DOHH2 (cell line): ENCODE data around the gene PLA2G2E.
A peak's percentile ranks its signal among the peaks of the same experiment; 100 is the strongest.
"Not testable (repeated sequence)": the region's sequence is repeated elsewhere in the genome, so short reads cannot be mapped to it uniquely, and the experiment has no call there.

Experiments used
- H3F3A ChIP-seq: fragments of 200-600 bp; sonication (generic), shearing (Covaris generic); 2 replicates; pipeline ENCODE4 v1.6.0; 2016; ENCODE audit warnings: antibody characterized with exemption, mild to moderate bottlenecking; ENCODE audit not compliant: control insufficient read depth, insufficient read depth
- H3K27ac ChIP-seq: fragments of 200-600 bp; sonication (generic); 2 replicates; pipeline ENCODE4 v1.5.1; 2014; ENCODE audit warnings: low read depth, mild to moderate bottlenecking, low read length, moderate library complexity
- H3K27me3 ChIP-seq: fragments of 200-600 bp; sonication (generic); 2 replicates; pipeline ENCODE4 v1.6.1; 2014; ENCODE audit warnings: mild to moderate bottlenecking, low read length, mixed read lengths; ENCODE audit not compliant: control insufficient read depth
- H3K36me3 ChIP-seq: fragments of 200-600 bp; sonication (generic); 2 replicates; pipeline ENCODE4 v1.6.1; 2014; ENCODE audit warnings: mild to moderate bottlenecking, low read length, moderate library complexity, mixed read lengths; ENCODE audit not compliant: control insufficient read depth
- H3K4me1 ChIP-seq: fragments of 200-600 bp; sonication (generic); 2 replicates; pipeline ENCODE4 v1.6.1; 2014; ENCODE audit warnings: mild to moderate bottlenecking, low read length, mixed read lengths; ENCODE audit not compliant: control insufficient read depth
- H3K4me2 ChIP-seq: fragments of 200-600 bp; sonication (generic); 2 replicates; pipeline ENCODE4 v1.6.0; 2014; ENCODE audit warnings: mild to moderate bottlenecking, low read length, moderate library complexity
- H3K4me3 ChIP-seq: fragments of 200-600 bp; sonication (generic); 2 replicates; pipeline ENCODE4 v1.5.1; 2014; ENCODE audit warnings: mild to moderate bottlenecking, low read length, mixed read lengths
- H3K79me2 ChIP-seq: fragments of 200-600 bp; sonication (generic); 2 replicates; pipeline ENCODE4 v1.6.1; 2014; ENCODE audit warnings: mild to moderate bottlenecking, low read length, mixed read lengths; ENCODE audit not compliant: control insufficient read depth
- H3K9me2 ChIP-seq: fragments of 200-600 bp; sonication (generic); replicated peaks from 2 replicates; pipeline ENCODE4 v1.6.1; 2014; ENCODE audit warnings: mild to moderate bottlenecking, low read length, mixed read lengths; ENCODE audit not compliant: control insufficient read depth
- H3K9me3 ChIP-seq: fragments of 200-600 bp; sonication (generic); 2 replicates; pipeline ENCODE4 v1.6.1; 2014; ENCODE audit warnings: antibody characterized with exemption, low read length, mixed read lengths; ENCODE audit not compliant: control insufficient read depth, insufficient read depth
- H4K20me1 ChIP-seq: fragments of 200-600 bp; sonication (generic); 2 replicates; pipeline ENCODE4 v1.6.0; 2014; ENCODE audit warnings: low read depth, mild to moderate bottlenecking, antibody characterized with exemption, low read length, moderate library complexity; ENCODE audit not compliant: control insufficient read depth, insufficient read depth
- CTCF ChIP-seq: fragments of 200-600 bp; sonication (generic); IDR thresholded peaks from one replicate; pipeline ENCODE4 v1.5.1; 2014; ENCODE audit warnings: antibody characterized with exemption, mild to moderate bottlenecking, low read depth, low read length; ENCODE audit not compliant: poor library complexity, severe bottlenecking
- EZH2phosphoT487 ChIP-seq: fragments of 200-600 bp; sonication (generic); IDR thresholded peaks from 2 replicates; pipeline ENCODE4 v1.6.1; 2017; ENCODE audit warnings: borderline replicate concordance, mild to moderate bottlenecking, antibody characterized with exemption, low read length, moderate library complexity, mixed read lengths

PLA2G2E gene

GRCh38 chr1:19882111-19883071 lies 41.0 kb downstream of the PLA2G2E start, which contains the start of gene OTUD3:
Gene OTUD3 (plus strand): TSS chr1:19882395. CDS start chr1:19882514, 119 bp downstream.
- H4K20me1 ChIP-seq, result peaks cover 7% of the 10 kb centered on the region
- TF ChIP-seq CTCF (peak; percentile 85), EZH2phosphoT487 (no peak)
- H3K27ac ChIP-seq, result peak within 1 kb of the TSS; percentile 39
- no peaks in the 10 kb centered on the region for H3K9me2 ChIP-seq
- no peaks in the 10 kb centered on the region; the same call in 1 of the 2 replicates for H3K36me3 ChIP-seq
- H3K79me2 ChIP-seq, result peaks cover 47% of the 10 kb centered on the region
- no peaks in the 10 kb centered on the region for H3F3A ChIP-seq
- peak within 1 kb of the TSS; percentile 88 for H3K4me3 ChIP-seq
- peak within 1 kb of the TSS; percentile 84 for H3K4me2 ChIP-seq
- H3K27me3 ChIP-seq, result no peaks in the 10 kb centered on the region
- H3K4me1 ChIP-seq, result peaks cover 19% of the 10 kb centered on the region
- no peaks in the 10 kb centered on the region for H3K9me3 ChIP-seq

GRCh38 chr1:19880841-19881240 lies 42.6 kb downstream of the PLA2G2E start:
- peaks cover 19% of the 10 kb centered on the region for H3K4me1 ChIP-seq
- H3K4me3 ChIP-seq, H3K9me2 ChIP-seq, H3K27ac ChIP-seq, H3K27me3 ChIP-seq, H3K4me2 ChIP-seq, H3K9me3 ChIP-seq, H3K36me3 ChIP-seq, H4K20me1 ChIP-seq, H3F3A ChIP-seq: not testable (repeated sequence)
- H3K79me2 ChIP-seq, result peaks cover 34% of the 10 kb centered on the region

GRCh38 chr1:19879661-19880060 lies 43.8 kb downstream of the PLA2G2E start:
- Histone ChIP-seq H3K9me2 (no peaks in the 10 kb centered on the region), H3K4me1 (peaks cover 19% of the 10 kb centered on the region), H3K4me2 (no peak overlapping the region), H3K27ac (no peak overlapping the region), H3K9me3 (no peaks in the 10 kb centered on the region), H3F3A (no peaks in the 10 kb centered on the region), H3K79me2 (peaks cover 22% of the 10 kb centered on the region), H3K27me3 (no peaks in the 10 kb centered on the region), H3K4me3 (no peak overlapping the region), H3K36me3 (no peaks in the 10 kb centered on the region; the same call in 1 of the 2 replicates), H4K20me1 (peaks cover 7% of the 10 kb centered on the region)
- TF ChIP-seq CTCF, result no peak
- no peak for TF ChIP-seq EZH2phosphoT487

GRCh38 chr1:19879227-19879626 lies 44.2 kb downstream of the PLA2G2E start:
- no peak overlapping the region for H3K4me3 ChIP-seq
- no peaks in the 10 kb centered on the region for H3F3A ChIP-seq
- H3K4me2 ChIP-seq, result no peak overlapping the region
- no peaks in the 10 kb centered on the region for H3K27me3 ChIP-seq
- no peaks in the 10 kb centered on the region; the same call in 1 of the 2 replicates for H3K36me3 ChIP-seq
- H3K9me3 ChIP-seq, result no peaks in the 10 kb centered on the region
- no peak overlapping the region for H3K27ac ChIP-seq
- H3K4me1 ChIP-seq, result peaks cover 18% of the 10 kb centered on the region
- no peak for TF ChIP-seq CTCF
- no peak for TF ChIP-seq EZH2phosphoT487
- H3K79me2 ChIP-seq, result peaks cover 18% of the 10 kb centered on the region
- H3K9me2 ChIP-seq, result no peaks in the 10 kb centered on the region
- H4K20me1 ChIP-seq, result peaks cover 5% of the 10 kb centered on the region
